Measurements from ENCODE around the gene CACYBP.

Gene CACYBP

DNA sequence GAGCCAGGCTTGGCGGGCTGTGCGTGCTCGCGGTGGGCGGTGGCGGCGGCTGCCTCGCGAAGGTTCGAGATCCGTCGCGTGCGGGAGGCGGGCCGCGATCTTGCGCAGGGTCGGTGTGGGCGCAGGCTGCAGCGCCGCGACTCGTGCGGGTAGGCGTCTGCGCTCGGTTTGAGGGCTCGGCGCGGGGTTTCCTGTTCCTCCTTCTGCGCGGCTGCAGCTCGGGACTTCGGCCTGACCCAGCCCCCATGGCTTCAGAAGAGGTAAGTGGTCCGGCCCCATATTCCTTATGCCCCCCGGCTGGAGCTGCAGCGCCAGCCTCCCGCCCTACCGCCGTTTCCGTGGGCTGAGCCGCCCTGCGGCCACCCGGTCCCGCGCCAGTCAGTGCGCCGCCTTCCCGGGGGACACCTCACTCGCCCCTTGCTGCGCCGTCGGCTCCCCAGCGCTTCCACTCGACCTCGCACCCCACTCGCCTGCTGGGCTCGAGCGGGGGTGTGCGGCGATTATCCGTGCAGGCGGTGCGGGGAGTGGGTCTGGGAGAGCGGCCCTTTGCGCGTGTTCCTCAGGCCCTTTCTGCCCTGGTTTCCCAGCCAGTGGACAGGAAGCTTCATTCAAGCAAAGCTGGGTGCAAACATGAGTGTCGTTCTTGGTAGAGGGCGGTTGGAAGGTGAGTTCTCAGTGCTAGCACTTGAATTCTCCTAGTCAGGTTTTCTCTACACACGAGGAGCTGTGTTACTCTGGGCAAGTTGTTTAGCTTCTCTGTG lies at the start of gene CACYBP:
Gene CACYBP, plus strand, starts transcription at position 12 of the 761 bp plus-strand sequence. Its CDS starts 234 bp downstream, at position 246.
- Histone ChIP-seq H3K27ac (peak within 1 kb of the TSS; percentile 91 to 97), H3K4me1 (peaks cover 0 to 48% (median 16%) of the 10 kb centered on the region in 4 donors), H3K27me3 (no peaks in the 10 kb centered on the region), H3K36me3 (no peaks in the 10 kb centered on the region), H3K4me3 (peak within 1 kb of the TSS; percentile 90 to 95), H3K9me3 (no peaks in the 10 kb centered on the region)
- TF ChIP-seq CTCF (IDR thresholded peaks at IDR 0.05): no peak
- intact Hi-C loops (cut with DNase I; ENCODE audit: low total_unique reads): no loop called here
- DNase-seq: peak; percentile 43 to 79

DNA sequence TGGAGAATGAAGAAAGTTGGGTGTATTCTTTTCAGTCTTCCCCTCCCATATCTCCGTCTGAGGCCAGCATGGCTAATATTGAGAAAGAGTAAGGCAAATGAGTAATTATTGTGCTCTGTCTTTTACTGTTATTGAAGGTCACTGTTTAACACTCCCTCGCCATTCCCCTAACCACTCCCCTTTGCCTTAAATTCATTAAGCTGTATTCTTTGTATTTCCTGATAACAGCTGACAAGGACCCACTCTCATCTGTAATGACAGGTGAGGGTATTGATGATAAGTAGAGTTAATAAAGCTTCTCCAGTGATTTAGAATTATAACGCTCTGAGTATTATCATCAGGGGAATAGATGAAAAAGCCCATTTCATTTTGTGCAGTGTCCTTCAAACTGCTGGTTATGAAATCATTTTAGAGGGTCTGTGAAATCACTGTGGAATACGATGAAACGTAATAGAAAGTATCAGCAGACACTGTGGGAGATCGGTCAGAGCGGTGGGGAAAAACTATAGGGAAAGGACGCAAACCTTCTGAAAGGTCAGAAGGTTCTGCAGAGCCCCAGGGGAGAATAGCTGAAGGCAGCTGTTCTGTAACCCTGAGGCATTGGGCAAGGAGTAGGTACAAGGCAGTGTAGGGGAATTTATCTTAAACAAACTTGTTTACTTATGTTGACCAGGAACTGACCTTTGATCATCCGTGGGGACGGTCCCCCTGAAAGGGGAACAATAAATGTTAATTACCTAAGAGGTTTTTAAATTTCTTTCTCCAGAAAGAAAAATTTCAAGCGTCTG lies 46.3 kb upstream of the CACYBP start:
- intact Hi-C loops (cut with DNase I; ENCODE audit: low total_unique reads): no loop called here
- Histone ChIP-seq H3K4me3 (no peak overlapping the region), H3K27me3 (no peaks in the 10 kb centered on the region), H3K36me3 (no peaks in the 10 kb centered on the region), H3K9me3 (no peaks in the 10 kb centered on the region), H3K27ac (no peak overlapping the region), H3K4me1 (peaks cover 0 to 19% (median 10%) of the 10 kb centered on the region in 4 donors)
- no peak for DNase-seq
- TF ChIP-seq CTCF (IDR thresholded peaks at IDR 0.05): no peak

DNA sequence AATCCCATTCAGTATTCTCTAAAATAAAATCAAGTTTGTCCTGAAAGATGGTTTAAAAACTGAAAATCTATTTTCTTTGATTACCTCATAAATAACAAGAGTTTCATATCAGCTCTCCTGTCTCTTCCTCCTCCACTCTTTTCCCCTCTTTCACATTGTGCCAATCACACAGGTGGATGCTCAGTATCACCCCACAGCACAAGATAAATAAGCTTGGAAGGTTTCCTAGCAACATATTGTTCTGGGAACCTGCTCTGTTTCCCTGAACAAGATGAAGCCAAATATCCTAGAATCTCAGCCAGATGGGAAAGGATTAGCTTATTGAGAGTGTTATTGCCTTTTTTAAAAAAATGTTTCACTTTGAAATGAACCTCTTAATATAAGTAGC lies 45.7 kb upstream of the CACYBP start:
- no peak for TF ChIP-seq CTCF (IDR thresholded peaks at IDR 0.05)
- no peaks in the 10 kb centered on the region for H3K27me3 ChIP-seq
- peaks cover 0 to 19% (median 10%) of the 10 kb centered on the region in 4 donors for H3K4me1 ChIP-seq
- no peak for DNase-seq
- no peak overlapping the region for H3K27ac ChIP-seq
- no peaks in the 10 kb centered on the region for H3K9me3 ChIP-seq
- no peaks in the 10 kb centered on the region for H3K36me3 ChIP-seq
- no peak overlapping the region for H3K4me3 ChIP-seq
- intact Hi-C loops (cut with DNase I; ENCODE audit: low total_unique reads): no loop called here

- no peaks in the 10 kb centered on the region for H3K36me3 ChIP-seq
- peaks cover 0 to 19% (median 10%) of the 10 kb centered on the region in 4 donors for H3K4me1 ChIP-seq
- no peak overlapping the region for H3K4me3 ChIP-seq
- H3K27me3 ChIP-seq: no peaks in the 10 kb centered on the region
- intact Hi-C loops (cut with DNase I; ENCODE audit: low total_unique reads): no loop called here
- no peak overlapping the region for H3K27ac ChIP-seq
- no peak for DNase-seq
- H3K9me3 ChIP-seq: no peaks in the 10 kb centered on the region
- TF ChIP-seq CTCF (IDR thresholded peaks at IDR 0.05): no peak
These were observed 44.8 kb upstream of the CACYBP start for GRCh38 chr1:174954671-174955669.

- peaks cover 0 to 19% (median 10%) of the 10 kb centered on the region in 4 donors for H3K4me1 ChIP-seq
- no peak overlapping the region for H3K27ac ChIP-seq
- no peaks in the 10 kb centered on the region for H3K36me3 ChIP-seq
- DNase-seq: no peak
- no peak for TF ChIP-seq CTCF (IDR thresholded peaks at IDR 0.05)
- H3K9me3 ChIP-seq: no peaks in the 10 kb centered on the region
- H3K4me3 ChIP-seq: no peak overlapping the region
- intact Hi-C loops (cut with DNase I; ENCODE audit: low total_unique reads): no loop called here
- H3K27me3 ChIP-seq: no peaks in the 10 kb centered on the region
These were observed 43.7 kb upstream of the CACYBP start for GRCh38 chr1:174956086-174956485.

Data from tibial artery (tissue), 4 donors.